GM19099 (cell line): ENCODE results near the gene TMEM232.

Experiments
- POLR2A ChIP-seq: IDR thresholded peaks from 3 replicates; pipeline ENCODE4 v1.6.1; 2011; ENCODE audit warnings: low read depth; ENCODE audit not compliant: insufficient read length; ENCODE audit errors: extremely low read depth

TMEM232 gene

GRCh38 chr5:110735556-110735955, 9.1 kb upstream of the TMEM232 start:
- no peak for TF ChIP-seq POLR2A

DNA sequence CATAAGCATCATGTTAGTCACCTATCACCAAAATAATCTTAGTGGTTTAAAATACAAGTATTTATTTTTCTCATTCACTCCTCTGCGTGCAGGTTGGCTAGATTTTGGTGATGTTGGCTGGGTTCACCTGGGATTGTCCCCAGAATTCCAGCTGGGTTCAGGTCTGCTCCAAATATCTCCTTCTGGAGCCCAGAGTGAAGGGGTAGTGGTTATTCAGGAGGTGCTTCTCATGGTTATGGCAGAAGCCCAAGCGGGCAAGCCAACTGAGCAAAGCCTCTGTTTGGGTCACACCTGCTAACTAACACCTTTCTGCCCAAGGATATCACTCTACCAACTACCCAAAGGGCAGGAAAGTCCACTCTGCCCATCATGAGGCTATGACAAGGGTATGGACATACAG, 7.6 kb upstream of the TMEM232 start:
- no peak for TF ChIP-seq POLR2A

GRCh38 chr5:110727025-110727314, 499 bp upstream of the TMEM232 start:
- no peak for TF ChIP-seq POLR2A

- no peak for TF ChIP-seq POLR2A
Measured at GRCh38 chr5:110718311-110718710, 8.2 kb downstream of the TMEM232 start.

DNA sequence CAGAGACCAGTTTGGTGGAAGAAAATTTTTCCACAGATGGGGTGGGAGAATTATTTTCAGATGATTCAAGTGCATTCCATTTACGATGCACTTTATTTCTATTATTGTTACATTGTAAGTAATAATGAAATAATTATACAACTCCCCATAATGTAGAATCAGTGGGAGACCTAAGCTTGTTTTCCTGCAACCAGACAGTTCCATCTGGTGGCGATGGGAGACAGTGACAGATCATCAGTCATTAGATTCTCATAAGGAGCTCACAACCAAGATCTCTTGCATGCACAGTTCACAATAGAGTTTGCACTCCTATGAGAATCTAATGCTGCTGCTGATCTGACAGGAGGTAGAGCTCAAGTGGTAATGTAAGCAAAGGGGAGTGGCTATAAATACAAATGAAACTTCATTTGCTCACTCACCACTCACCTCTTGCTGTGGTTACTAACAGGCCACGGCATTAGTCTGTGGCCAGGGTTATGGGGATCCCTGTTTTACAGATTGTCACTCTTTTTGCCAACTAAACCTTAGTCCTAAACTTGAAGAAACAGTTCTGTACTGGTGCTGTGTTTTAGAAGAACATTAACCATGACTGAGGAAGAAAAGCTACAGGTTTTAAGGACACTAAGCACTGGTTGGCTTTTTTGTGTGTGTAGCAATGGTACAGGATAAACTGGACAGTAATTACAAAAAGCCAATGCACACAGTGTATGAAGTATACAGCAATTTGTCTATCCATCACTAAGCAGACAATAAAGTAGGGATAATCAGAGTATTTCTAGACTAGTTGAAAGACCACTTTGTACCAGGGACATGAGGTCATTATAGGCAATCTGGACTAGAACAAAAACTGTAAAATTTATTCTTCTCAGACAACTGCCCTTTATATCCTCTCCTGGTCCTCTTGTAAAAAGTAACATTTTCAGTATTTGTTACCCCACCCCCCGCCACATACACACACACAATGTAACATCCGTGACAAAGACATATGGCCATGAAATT, 9.9 kb downstream of the TMEM232 start:
- no peak for TF ChIP-seq POLR2A

DNA sequence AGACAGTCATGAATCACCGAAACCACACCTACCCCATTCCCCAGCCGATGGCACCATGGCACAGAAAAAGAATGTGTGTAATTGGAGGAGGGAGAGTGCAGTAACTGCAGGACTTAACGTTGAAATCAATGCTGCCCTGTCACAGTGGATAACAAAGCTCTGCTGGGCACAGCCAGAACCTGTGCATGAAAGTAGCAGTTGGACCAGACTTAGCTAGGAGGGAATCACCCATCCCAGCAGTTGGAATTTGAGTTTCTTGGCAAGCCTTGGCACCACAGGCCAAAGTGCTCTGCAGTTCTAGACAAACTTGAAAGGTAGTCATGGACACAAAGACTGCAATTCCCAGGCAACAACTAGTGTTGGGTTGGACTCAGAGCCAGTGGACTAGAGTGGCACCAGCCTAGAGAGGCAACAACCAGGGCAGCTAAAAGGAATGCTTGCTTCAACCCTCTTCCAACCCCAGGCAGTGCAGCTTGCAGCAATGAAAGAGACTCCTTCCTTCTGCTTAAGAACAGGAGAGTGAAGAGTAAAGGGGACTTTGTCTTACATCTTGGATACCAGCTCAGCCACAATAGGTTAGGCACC, 19.1 kb downstream of the TMEM232 start:
- TF ChIP-seq POLR2A, result no peak

- TF ChIP-seq POLR2A, result no peak
Measured at GRCh38 chr5:110705349-110705748, 21.1 kb downstream of the TMEM232 start.

DNA sequence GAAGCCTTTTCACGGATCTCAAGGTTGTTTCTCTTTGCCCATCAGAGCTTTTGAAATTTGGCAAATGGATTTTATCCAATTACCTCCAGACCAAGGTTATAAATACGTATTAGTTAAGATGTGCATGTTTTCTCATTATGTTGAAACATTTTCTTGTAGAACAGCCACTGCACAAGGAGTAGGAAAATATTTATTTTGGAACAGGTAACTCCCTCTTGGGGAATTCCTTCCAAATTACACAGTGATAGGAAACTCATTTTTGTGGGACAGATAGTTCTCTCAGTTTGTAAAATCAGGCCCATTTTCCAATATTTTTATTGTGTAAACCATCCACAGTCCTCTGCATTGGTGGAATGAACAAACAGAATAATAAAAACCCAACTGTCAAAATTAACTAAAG, 23.0 kb downstream of the TMEM232 start:
- TF ChIP-seq POLR2A, result no peak

DNA sequence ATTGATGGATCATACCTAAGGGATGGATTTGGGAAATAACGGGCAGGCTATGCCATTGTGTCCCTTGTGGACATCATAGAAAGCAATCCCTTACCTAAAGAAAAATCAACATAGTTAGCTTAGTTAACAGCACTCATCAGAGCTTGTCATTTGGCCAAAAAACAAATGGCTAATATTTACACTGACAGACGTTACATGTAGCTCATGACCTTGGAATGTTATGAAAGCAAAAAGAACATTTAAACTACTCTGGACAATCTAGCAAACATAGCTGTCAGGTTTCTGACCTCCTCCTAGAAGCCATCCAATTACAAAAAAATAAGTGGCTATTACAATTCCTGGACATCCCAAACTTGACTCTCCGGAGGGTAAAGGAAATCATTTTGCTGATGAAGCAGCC, 23.8 kb downstream of the TMEM232 start:
- TF ChIP-seq POLR2A, result no peak

- no peak for TF ChIP-seq POLR2A
Measured at GRCh38 chr5:110702300-110702699, 24.2 kb downstream of the TMEM232 start.

DNA sequence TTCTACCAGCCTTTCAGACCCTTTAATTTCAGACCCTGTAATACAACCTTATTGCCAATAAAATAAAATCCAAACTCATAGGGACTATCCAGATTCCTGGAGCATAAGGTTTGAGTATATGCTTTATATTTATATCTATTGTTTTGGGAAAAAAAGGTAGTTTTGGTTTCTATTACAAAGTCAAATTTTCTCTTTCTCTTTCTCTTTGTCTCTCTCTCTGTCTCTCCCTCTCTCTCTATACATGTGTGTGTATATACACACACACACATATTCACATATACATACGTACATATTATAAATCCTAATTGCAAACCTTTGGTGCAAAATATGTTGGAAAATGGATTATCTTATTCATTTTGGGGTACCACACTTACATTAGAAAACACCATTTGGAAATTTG, 39.0 kb downstream of the TMEM232 start:
- TF ChIP-seq POLR2A, result no peak

DNA sequence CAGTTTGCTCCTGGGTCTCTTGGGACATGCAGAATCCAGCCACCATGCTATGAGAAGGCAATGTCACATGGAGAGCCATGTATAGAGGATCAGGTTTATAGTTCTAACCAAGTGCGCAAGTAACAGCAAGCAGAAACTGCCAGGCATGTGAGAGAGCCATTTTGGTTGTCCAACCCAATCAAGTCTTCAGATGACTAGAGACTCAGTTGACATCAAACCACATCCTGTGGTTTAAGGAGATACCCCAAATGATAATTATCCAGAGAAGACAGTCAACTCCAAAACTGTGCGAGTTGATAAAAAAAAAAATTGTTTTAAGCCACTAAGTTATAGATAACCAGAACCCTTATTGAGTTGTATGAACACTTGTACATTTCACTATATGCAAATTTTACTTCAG, 40.2 kb downstream of the TMEM232 start:
- no peak for TF ChIP-seq POLR2A

DNA sequence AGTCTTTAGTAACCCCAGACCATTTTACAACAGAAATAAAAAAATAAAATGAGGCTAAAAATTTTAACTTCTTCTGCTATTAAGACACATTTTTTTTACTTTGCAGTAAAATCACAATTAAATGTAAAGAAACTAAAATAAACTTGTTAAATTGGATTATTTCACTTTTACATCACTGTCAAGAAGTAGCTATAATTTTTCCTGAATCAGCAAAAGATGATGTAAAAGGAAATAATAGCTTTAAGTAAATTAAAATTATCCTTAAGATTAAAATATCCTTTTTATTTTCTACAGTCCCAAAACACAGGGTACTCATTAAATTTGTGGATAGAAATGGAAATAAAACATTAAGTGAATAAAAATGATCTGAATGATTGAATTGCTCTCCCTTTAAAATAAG, 44.5 kb downstream of the TMEM232 start:
- no peak for TF ChIP-seq POLR2A

- TF ChIP-seq POLR2A, result no peak
Measured at GRCh38 chr5:110681109-110681508, 45.4 kb downstream of the TMEM232 start.

DNA sequence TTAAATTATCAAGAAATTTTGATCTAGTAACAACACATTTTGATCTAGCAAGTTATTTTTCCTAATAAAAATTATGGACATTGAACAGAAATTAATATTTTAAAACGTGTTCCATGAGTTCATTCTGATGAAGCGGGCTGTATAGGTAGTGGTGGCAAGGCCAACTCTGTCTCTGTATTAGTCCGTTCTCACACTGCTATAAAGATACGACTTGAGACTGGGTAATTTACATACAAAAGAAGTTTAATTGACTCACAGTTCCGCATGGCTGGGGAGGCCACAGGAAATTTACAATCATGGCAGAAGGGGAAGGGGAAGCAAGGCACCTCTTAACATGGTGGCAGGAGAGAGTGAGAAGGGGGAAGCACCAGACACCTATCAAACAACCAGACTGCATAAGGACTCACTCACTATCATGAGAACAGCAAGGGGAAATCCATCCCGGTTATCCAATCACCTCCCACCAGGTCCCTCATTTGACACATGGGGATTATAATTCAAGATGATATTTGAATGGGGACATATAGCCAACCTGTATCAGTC, 61.2 kb downstream of the TMEM232 start:
- no peak for TF ChIP-seq POLR2A

GRCh38 chr5:110663525-110663924, 62.9 kb downstream of the TMEM232 start:
- TF ChIP-seq POLR2A, result no peak
